ENCODE data around the gene AK8.

The AK8 gene

GRCh38 chr9:132744881-132745755 lies 133.0 kb downstream of the AK8 start:
- DNase-seq = no peak

GRCh38 chr9:132743931-132744479 lies 134.1 kb downstream of the AK8 start:
- TF ChIP-seq CTCF (IDR thresholded peaks at IDR 0.05; ENCODE audit: low read depth, low read length) = no peak
- Histone ChIP-seq H3K27me3 (no peaks in the 10 kb centered on the region), H3K36me3 (no peaks in the 10 kb centered on the region), H3K9me3 (no peaks in the 10 kb centered on the region), H3K4me3 (ENCODE audit: low read depth, low read length) (no peak overlapping the region), H3K4me1 (no peaks in the 10 kb centered on the region)
- no peak for DNase-seq

More at GRCh38 chr9:132744881-132745755, 133.0 kb downstream of the AK8 start:
- Histone ChIP-seq H3K27me3 (no peaks in the 10 kb centered on the region), H3K36me3 (no peaks in the 10 kb centered on the region), H3K4me3 (ENCODE audit: low read depth, low read length) (no peak overlapping the region), H3K9me3 (no peaks in the 10 kb centered on the region), H3K4me1 (no peaks in the 10 kb centered on the region)
- TF ChIP-seq CTCF (IDR thresholded peaks at IDR 0.05; ENCODE audit: low read depth, low read length) = no peak

GRCh38 chr9:132742821-132743311 lies 135.2 kb downstream of the AK8 start:
- H3K9me3 ChIP-seq = no peaks in the 10 kb centered on the region
- TF ChIP-seq CTCF (IDR thresholded peaks at IDR 0.05; ENCODE audit: low read depth, low read length) = no peak
- no peaks in the 10 kb centered on the region for H3K4me1 ChIP-seq
- no peaks in the 10 kb centered on the region for H3K36me3 ChIP-seq
- H3K4me3 ChIP-seq (ENCODE audit: low read depth, low read length) = no peak overlapping the region
- H3K27me3 ChIP-seq = no peaks in the 10 kb centered on the region
- DNase-seq = no peak

GRCh38 chr9:132740526-132741309 lies 137.4 kb downstream of the AK8 start:
- Histone ChIP-seq H3K9me3 (no peaks in the 10 kb centered on the region), H3K36me3 (no peaks in the 10 kb centered on the region), H3K27me3 (no peaks in the 10 kb centered on the region), H3K4me1 (no peaks in the 10 kb centered on the region), H3K4me3 (ENCODE audit: low read depth, low read length) (no peak overlapping the region)
- TF ChIP-seq CTCF (IDR thresholded peaks at IDR 0.05; ENCODE audit: low read depth, low read length) = no peak
- DNase-seq = no peak

DNA sequence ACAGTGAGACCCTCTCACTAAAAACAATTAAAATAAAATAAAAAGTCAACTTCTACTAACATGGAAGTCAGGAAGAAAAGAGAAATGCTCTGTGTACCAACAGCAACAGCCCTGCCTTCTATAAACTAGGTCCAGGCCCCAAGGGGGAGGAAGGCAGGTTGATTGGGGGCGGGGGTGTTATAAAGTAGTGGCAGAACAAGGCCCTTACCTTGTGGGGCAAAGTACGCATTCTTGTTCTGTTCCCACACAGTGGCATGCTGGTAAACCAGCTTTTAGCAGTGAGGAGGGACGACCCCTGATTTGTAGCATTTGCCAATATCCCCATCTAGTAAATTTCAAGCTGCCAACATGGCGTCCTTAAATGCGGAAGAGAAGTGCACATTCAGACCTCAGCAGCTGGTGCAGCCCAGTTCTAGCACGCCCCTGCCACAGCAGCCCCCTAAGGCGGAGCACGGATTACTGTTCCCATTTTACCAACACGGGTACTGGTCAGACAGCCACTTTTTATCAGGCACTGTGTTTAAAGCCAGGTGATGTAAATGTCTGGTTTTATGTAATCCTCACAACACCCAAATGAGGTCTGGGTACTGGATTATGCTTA lies 138.3 kb downstream of the AK8 start:
- Histone ChIP-seq H3K4me3 (ENCODE audit: low read depth, low read length) (no peak overlapping the region), H3K27me3 (no peaks in the 10 kb centered on the region), H3K4me1 (no peaks in the 10 kb centered on the region), H3K36me3 (no peaks in the 10 kb centered on the region), H3K9me3 (no peaks in the 10 kb centered on the region)
- no peak for DNase-seq
- TF ChIP-seq CTCF (IDR thresholded peaks at IDR 0.05; ENCODE audit: low read depth, low read length) = no peak
